GM19463 (cell line): ENCODE data around the gene GSC2.

Experiments used
- ATAC-seq: cut with Tn5 transposase; IDR thresholded peaks from one replicate; pipeline ENCODE4 v1.9.1; 2021; ENCODE audit warnings: mild to moderate bottlenecking, moderate library complexity; ENCODE audit not compliant: unreplicated experiment

The GSC2 gene

DNA sequence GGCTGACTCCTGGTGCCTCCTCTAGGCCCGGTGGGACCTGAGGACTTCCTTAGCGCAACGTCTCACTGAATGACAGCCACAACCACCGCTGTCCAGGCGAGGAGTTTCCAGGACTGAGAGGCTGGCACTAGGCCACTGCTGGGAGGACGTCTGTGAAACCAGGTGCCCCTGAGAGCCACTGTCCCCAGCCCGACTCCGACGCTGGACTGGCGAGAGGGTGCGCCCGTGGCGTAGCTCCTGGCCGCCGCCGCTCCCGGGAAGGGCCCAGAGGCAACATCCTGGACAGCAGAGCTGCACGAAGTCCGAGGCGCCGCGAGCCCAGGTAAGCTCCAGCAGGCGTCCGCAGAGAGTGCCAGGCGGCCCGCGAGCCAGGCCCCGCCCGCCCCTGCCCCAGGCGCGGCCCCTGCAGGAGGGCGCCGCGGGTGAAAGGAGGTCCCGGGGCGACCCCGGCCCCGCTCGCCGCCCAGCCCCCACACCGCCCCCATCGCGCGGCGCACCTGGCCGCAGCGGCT lies 28.4 kb downstream of the GSC2 start:
- ATAC-seq, result peak; percentile 15

DNA sequence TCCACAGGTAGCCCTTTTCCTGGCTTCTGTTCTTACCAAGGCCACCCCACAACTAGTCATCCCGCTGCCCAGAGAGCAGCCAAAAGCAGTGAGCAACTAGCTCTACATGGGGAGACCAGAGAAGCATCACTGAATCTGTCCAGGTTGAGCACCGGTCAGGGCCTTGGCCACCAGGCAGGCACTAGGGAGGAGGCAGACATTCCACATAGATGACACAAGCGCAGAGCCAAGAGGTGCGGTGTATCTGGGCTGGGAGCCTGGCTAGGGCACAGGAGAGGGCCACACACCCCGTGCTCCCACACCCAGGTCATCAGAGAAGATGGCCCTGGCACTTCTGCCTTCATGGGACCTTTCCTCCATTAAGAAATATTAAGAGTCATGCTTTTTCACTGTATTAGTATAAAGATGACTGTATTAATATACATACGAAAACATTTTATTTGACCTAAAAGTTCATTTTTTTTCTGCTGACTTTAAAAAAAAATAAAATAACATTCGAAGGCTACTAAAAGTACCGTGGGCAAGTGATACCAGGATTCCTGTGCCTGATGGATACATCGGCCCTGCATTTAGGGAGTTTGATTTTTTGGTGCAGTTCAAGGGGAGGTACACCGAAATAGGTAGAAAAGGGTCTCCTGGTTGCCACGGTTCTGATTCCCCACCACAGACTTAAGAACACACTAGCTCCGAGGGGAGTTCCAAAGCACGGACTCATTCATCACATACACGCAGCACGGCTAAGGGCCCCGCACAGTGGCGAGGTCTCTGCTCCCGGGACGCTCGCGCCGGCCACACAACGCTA lies 29.1 kb downstream of the GSC2 start:
- no peak for ATAC-seq

DNA sequence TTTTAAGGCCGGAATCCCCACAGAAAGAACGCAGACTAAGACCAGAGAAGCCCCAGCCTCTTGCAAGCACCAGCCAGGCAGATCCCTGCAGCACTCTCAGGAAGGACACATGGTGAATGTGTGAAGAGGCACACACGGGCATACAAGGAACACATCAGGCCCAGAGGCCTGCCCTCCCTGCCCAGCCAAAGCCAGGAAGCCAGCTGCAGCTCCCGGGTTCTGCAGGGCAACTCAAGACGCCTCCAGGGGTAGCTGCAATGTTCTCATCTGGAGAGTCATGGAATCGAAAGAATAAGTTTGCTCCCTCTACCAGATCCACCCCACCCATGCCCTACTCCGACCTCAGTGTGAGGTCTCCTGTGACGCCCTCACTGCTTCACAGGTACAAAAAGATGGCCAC lies 30.1 kb downstream of the GSC2 start:
- no peak for ATAC-seq

DNA sequence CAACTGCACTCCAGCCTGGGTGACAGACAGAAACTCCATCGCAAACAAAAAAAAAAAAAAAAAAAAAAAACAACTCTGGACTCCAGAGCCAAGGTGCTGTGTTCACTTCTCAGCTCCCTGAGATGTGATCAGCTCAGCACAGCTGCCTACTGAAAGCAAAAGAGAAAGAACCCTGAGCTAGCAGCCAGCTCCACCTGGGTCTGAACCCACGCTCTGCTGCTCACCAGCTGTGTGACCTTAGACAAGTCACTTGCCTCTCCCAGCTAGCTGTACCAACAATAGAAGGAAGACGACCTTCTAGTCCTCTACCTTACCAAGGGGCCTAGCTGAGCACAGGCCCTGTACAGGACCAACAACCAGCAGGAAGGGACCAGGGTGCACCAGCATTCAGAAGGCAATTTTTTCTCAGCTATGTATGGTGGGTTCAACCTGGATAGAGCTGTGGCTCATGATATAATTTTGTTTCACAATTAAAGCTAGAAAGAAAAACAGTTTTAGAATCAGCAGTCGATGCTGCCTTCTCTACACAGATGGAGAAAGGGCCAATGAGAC lies 31.7 kb downstream of the GSC2 start:
- ATAC-seq, result peak; percentile 53

DNA sequence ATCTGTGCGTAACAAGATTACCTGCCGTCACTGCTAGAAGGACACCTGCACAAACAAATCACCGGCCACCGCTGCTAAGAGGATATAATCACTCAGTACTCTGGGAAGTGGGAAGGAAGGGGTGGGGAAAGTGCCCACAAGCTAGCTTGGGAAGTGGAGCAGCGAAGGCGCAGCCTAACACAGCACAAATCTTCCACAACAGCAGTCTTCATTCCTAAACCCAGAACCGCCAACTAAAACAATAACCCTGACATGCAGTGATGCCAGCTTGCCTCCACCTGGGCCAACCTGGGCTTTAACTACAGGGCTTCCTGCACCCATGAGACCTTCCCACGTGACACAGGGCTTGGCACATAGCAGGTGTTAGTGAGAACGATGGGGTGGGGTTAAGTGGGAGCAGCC lies 33.0 kb downstream of the GSC2 start:
- no peak for ATAC-seq

DNA sequence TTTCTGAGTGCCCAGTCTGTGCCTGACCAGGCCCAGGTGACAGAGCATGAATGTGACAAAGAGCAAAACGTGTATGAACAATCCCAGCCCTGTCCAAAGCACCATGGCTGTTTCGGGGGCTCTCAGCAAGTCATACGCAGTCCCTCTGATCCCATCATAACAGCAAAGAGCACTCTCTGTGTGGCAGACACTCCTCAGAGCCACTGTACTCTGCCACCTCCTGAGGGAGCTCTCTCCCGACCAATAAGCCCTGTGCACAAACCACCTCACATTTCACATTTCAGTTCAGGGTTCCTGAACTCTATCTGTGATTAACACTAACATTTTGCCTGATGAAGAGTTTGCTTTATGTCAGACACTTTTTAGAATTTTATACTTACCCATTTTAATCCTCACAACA lies 34.5 kb downstream of the GSC2 start:
- no peak for ATAC-seq

DNA sequence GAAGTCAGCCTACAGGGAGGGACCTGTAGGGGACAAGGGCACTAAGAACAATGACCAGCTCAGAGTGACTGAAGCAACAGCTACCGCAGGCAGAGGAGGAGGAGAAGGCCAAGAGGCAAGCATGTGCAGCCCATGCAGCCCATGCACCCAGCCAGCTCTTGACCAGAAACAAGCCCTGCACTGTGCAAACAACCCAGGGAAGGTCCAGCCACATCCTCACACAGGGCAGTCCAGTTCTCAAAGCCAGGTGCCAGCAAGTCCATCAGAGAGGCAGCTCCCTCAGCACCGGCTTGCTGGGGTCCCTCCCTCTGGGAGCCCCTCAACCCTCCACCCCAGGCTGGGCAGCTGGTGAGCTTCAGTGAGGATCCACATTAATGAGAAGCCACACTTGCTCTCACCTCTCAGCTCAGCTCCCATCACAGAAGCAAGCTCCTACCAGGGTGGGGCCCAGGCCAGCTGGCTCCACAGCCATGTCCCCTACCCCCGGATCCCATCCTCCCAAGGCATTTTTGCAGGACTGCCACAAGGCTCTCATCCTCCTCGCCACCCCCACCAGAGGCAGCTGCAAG lies 35.0 kb downstream of the GSC2 start:
- ATAC-seq, result no peak

DNA sequence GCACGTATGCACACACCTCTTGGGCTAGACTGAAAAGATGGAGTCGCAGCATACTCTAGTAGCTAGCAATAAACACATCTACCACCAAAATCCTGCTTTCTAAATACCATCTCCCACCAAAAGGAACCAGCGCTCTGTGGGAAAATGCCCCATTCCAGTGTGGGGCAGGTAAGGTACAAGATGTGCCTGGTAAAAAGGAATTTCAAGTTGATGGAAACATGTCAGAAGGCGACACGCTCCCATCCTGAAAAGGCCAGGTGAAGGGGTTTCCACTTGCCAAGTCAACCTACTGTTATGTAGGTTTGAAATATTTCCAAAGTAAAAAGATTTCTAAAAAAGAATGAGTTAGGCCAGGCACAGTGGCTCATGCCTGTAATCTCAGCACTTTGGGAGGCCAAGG lies 36.7 kb downstream of the GSC2 start:
- ATAC-seq, result no peak

DNA sequence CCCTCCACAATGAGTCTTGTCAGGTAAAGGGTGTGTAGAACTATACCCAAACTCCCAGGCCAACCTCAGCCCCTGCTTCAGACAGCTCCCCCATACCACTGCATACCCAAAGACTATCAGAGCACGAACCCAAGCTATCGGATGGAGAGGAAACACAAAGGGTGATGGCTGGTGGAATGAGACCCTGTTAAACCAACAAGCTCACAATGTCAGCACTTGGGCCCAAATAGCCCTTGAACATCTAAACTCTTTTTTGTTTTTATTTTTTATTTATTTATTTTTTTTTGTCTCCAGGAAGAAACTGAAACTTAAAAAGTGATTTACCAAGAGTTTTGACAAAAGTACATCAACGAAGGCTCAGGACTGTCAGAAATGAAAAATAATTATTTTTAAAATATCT lies 38.5 kb downstream of the GSC2 start:
- no peak for ATAC-seq

DNA sequence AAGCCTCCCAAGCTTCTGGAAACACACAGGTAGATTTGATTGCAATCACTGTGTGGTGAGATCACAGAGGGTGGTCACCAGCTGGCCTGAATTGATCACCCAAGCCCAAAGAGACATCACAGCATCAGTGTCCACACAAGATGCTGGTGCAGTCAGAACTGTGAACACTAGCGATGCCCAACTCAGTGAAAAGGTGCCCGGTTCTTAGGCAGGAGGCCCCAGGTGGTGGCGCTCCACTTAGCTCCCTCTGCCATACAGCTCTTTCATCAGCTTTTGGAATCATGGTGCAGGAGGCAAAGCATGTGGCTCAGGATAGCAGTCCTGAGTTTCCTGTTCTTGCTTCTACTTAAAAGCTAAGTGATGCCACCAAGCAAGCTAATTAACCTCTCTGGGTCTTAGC lies 39.0 kb downstream of the GSC2 start:
- no peak for ATAC-seq

DNA sequence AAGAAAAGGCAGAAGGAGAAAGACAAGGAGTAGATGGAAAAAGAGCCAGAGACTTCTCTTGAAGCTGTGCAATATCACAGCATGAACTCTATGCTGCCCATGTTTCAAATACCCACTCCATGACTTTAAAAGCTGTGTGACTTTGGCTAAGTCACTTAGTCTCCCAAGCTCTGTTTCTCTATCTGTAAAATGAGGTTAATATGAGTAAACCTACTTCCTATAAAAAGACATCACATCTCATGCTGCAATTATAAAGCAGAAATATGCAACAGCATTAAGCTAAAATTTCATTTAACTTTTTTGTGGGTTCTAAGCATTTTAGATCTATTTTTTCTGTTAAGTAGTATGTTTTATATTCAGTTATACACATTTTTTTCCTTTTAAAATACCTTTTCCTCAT lies 39.4 kb downstream of the GSC2 start:
- ATAC-seq, result no peak

DNA sequence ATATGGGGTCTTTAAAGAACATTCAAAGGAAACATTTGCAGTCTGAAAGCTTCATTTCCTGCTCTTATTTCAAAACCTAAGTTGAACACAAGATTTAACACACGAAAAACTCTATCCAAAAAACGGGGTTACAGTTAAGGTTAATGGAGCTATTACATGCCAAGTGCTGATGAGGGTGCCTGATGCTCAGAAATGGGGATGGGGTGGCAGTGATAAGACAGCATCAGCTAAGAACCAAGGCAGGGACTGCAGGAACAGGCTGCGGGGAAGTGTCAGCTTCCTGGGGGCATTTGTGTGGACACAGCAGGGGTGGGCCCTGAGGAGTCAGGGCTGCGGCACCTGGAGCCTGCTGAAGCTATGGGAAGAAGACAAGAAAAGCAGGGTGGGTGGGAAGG lies 40.0 kb downstream of the GSC2 start:
- ATAC-seq, result no peak

DNA sequence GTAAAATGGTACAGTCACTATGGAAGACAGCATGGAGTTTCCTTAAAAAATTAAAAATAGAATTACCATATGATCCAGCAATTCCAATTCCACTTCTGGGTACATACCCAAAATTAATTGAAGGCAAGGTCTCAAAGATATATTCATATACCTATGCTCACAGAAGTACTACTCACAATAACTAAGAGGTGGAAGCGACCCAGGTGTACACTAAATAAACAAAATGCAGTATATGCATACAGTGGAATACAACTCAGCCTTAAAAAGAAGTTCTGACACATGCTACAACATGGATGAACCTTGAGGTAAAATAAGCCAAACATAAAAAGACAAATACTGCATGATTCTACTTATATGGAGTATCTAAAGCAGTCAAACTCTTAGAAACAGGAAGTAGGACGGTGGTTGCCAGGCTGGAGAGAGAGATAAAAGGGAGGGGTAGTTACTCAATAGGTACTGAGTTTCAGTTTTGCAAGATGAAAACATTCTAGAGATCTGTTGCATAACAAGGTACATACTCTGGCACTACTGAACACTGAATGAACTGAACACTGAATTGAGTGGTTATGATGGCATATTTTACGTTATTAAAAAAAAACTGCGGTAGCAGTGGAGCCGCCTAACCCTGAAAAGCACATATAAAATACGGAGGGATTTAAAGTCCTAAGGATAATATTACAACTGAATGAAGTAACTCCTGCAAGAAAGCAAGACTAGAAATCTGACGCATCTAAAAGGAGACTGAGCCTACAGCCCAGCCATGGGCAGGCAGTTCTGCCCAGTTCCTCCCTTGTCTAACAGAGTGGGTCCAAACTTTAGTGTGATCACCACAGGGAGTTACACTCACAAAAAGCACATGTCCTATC lies 40.7 kb downstream of the GSC2 start:
- peak; percentile 69 for ATAC-seq

DNA sequence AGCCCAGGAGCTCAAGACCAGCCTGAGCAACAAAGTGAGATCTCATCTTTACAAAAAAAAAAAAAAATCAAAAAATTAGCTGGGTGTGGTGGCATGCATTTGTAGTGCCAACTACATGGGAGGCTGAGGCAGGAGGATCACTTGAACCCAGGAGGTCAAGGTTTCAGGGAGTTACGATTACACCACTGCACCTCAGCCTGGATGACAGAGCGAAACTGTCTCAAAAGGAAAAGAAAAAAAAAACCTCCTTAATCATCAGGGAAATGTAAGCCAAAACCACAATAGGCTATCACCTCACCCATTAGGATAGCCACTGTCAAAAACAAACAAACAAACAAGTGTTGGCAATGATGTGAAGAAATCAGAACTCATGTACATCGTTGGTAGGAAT lies 41.3 kb downstream of the GSC2 start:
- ATAC-seq, result no peak

DNA sequence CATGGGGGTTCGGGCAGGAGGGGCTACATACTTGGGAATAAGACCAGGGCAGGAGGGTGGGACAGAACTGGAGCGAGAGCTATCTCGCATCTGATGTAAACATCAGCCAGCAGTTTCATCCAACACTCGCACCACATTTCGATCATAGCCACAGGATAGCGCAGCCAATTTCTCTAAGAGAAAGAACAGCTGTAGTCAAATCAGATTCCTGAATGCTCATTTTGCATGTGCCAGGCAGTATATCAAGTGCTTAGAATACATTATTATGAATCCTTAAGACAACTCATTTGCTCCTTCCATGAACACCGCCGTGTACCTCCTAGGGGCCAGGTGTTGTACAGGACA lies 42.4 kb downstream of the GSC2 start:
- no peak for ATAC-seq

DNA sequence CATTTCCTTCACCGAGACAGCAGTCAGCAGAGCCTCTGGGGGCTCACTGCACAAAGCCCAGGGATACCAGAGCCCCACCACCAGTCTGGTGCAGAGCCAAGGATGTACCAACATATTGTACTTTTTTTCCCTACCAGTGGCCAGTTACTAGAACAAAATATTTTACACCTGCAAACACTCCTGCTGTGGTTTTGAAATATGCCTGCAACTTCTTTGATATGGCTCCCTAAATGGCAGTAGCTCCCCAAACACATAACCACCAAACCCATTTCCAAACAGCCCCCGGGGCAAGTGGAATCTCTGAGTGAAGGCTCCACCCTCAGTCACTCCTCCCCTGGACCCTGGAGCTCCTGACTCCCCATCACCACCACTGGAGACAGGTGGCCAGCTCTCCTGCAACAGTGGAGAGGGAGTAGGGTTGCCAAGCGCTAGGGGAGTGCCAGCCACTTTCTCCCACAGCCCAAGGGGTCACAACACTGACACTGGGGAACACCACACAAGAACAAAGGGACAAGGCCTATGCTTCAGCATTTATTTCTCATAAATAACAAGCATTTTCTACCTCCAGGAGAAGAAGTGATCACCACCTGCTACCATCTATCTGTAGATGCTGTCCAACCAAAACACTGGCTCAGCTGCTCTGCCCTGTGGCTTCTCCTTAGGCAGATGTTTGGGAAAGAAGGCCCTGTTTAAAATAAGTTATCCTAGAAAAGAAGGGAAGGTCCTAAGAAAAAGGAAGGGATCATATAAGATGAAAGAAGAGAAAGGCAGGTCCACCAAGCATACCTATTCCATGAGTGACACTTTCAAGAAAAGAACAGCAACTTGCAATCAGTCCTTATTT lies 43.0 kb downstream of the GSC2 start:
- ATAC-seq, result no peak

DNA sequence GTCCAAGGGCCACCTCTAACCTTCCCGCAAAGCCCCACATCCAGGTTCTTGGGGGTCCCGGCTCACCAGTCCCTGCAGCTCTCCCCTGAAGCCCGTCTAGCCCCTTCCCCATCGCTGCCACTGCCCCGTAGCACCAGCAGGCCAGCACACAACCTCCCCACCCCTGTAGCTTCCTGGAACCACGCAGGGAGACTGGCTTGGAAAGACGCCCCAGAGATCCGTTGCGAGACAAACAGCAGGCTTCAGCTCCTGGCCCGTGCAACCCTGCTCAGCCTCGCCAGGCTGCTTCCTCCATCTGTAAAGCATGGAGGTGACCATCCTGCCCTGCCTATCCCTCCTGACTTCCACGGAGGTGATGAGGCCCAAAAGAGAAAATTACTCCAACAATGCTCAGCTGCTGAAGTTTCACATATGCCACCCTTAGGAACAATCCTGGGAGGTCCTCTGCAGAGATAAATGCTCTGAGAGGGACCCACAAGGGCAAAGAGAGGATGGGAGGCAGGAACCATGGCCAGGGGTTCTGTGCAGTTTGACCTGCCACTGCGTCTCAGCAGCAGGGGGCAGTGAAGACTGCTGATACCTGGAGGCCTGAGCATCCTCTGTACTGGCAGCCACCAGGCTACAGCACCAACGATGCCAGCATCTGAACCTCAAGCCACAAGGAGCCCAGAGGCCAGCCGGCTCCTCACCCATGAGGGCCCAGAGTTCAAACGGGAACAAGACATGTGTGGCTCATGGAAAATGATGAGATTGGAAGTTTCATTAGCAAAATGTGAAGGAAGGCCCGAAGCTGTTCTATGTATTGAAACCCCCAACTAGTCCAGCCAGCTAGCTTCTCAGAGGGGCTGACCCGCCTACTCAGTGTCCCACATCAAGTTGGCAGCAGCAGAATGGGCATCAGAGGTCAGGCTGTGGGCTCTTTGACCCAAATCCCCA lies 44.0 kb downstream of the GSC2 start:
- ATAC-seq, result no peak

DNA sequence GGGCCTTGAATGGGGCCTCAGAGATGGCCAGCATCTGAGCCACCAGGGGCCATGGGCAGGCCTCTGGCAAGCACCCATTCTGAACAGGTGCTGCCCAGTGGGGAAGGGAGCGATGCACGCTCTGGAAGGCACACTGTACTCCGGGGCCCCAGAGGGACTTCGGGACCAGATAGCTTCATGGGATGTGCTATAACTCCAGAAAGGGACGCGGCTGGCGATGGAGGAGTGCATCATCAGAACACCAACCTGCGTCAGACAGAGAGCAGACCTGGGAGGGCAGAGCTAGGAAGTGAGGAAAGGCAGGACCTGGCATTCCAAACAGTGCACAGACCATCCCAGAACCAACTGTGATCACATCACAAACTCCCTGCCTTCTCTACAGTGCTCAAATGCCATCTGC lies 44.6 kb downstream of the GSC2 start:
- ATAC-seq, result no peak
